HG03378 (cell line): ENCODE results near the gene RTN4RL1.
A peak's percentile ranks its signal among the peaks of the same experiment; 100 is the strongest.

Experiments used
- ATAC-seq: cut with Tn5 transposase; IDR thresholded peaks from one replicate; pipeline ENCODE4 v1.9.1; 2021; ENCODE audit warnings: mild to moderate bottlenecking, moderate library complexity; ENCODE audit not compliant: unreplicated experiment

RTN4RL1 gene, protein sequence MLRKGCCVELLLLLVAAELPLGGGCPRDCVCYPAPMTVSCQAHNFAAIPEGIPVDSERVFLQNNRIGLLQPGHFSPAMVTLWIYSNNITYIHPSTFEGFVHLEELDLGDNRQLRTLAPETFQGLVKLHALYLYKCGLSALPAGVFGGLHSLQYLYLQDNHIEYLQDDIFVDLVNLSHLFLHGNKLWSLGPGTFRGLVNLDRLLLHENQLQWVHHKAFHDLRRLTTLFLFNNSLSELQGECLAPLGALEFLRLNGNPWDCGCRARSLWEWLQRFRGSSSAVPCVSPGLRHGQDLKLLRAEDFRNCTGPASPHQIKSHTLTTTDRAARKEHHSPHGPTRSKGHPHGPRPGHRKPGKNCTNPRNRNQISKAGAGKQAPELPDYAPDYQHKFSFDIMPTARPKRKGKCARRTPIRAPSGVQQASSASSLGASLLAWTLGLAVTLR

GRCh38 chr17:2025220-2025621 is at the start of gene RTN4RL1:
RTN4RL1 (minus strand) TSS chr17:2025334; CDS start chr17:2024865, 469 bp downstream.
- ATAC-seq: no peak

- ATAC-seq: no peak
Measured at GRCh38 chr17:2074919-2075318, 49.8 kb upstream of the RTN4RL1 start.

- ATAC-seq: no peak
Measured at GRCh38 chr17:2071455-2072281, 46.5 kb upstream of the RTN4RL1 start.

DNA sequence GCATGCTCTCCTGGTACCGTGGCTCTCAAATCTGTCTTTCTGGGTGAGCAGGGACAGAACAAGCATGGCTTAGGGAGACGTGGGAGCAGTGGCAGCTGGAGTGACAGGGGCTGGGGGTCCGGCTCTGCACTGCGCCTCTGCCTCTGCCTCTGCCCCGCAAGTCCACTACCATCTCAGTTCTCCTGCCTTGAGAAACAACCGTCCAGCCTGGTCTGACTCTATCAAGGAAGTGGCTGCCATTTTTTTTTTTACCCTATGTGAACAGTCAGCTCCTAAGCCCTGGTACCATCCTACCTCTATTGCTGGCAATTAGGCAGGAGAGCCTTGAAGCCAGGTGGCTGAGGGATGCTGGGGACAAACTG is 45.9 kb upstream of the RTN4RL1 start:
- no peak for ATAC-seq

DNA sequence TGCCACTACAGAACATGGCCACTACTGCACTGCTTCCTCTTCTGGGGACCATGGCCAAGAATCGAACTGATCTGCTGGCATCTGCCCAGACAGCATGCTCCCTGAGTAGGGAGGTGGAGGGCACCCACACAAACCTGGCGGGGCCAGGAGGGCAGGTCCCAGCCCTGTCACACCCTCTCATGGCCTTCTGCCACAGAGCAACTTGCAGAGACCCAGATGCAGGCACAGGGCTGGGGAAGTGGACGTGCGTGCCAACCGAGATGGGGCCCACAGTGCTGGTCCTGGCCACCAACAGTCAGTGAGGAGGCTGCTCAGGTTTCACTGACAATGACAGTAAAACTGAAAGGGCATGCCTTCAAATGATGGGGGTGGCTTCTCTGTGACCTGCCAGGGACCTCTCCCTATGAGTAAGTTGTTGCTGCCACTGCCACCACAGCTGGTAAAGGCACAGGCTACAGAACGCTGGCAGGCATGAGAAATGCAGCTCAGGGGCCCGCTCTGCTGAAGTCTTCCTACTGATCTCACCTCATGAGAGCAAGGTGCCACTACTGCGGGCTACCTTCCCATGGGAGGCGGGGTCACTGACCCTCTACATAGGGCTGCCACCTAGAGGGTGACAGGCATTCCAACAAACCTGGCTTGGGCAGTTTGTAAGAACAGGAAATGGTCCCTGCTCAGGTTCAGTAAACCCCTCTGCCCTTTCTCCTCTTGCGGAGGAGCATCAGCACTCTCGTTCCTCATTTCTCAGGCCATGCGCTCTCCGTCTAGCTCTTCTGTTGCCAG is 45.3 kb upstream of the RTN4RL1 start:
- peak; percentile 77 for ATAC-seq

DNA sequence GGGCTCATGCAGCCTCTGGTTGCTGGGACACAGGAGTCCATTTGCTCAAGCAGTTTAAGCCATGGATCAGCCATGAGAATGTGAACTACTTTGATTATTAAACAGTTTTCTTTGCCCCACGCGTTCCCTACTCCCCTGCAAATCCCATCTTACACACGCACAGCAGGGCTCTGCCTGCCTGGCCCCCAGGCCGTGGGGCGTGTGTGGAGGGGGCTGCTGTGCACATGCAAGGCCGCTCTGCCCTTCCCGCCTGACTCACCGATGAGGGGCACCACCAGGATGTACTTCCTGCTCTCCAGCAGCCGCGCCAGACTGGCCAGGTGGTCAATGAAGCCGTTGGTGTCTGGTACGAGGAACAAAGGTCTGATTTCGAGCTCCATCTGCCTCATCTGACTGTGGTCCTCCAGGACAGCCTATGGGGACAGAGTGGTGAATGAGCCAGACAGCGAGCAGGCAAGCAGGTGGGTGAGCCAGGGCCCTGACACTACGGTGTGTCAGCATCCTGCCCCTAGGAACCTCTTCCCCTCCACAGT is 43.5 kb upstream of the RTN4RL1 start:
- ATAC-seq: no peak

DNA sequence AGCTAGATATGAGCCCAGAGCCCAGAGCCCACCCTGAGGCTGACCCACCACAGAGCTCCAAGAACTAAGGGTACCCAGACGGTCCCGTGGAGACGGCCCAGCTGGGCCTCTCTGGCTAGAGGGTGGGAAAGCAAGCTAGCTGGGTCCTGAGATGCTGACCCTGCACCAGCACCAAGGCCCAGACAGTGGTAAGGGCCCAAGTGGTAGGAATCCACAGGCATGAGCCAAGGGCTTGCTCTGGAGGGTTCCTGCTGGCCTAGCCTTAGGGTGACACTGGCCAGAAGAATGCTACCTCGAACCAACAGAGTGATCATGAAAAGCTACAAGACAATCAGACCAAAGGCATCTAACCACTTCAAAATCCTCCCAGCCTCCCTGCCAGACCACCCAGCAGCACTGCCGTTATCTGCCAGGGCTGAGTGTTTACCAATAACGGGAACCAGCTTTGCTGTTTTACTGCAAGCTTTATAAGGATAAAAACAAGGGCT is 42.9 kb upstream of the RTN4RL1 start:
- no peak for ATAC-seq

DNA sequence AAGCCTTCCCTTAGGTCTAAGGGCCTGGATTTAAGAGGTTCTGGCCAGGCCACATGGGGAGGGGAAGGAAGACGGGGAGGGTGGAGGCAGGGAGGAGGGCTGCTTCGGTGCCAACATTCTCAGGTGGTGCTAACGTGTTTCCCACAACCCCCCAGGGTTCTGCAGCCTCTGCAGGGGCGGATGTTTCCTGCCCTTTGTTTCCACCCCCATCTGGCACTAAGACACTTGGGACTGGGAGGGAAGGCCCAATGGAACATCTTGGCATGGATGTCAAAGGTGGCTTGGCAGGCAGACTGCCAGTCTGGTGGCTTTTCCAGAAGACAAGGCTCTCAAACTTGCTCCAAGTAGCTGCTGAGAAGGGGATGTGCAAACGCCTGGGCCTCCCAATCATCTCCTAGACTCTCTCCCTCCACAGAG is 42.5 kb upstream of the RTN4RL1 start:
- no peak for ATAC-seq

DNA sequence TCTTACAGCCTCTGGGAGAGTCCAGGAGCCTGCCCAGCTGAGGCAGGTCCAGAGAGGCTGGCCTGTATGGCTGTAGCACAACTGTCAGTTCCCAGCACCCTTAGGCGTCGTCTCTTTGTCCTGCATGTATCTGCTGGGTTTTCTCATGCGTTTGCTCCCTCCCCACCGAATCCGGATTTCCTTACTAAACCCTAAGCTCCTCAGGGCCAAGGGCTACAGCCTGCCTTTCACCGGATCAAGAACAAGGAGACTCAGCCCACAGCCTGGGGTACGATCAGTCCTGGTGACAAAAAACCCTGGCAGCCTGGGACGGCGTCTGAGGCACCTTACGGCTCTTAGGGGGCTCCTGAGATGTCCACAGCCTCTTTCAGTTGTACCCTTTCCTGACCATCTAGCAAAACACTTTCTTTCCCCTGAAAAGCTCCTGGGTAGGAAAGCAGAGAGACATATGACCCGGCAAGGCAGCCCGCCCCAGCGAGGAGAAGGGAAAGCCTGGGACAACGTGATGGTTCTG is 42.0 kb upstream of the RTN4RL1 start:
- no peak for ATAC-seq

DNA sequence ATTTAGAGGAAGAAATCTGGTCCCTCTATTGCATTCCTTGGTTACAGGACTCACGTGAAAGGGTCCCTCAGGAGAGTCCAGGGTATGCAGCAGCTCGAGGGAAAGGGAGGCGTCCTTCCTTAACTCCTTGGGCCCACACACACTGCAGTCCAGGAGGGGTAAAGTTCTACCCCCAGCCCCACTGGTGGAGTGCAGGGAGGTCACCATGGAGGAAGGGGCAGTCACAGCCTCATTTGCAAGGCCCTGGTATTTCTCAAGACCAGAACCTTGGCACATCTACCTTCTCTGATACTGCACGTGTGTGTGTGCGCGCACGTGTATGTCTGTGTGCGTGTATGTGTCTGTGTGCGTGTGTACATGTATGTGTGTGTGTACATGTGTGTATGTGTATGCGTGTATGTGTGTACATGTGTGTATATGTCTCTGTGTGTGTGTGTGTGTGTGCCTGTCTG is 40.8 kb upstream of the RTN4RL1 start:
- ATAC-seq: no peak

DNA sequence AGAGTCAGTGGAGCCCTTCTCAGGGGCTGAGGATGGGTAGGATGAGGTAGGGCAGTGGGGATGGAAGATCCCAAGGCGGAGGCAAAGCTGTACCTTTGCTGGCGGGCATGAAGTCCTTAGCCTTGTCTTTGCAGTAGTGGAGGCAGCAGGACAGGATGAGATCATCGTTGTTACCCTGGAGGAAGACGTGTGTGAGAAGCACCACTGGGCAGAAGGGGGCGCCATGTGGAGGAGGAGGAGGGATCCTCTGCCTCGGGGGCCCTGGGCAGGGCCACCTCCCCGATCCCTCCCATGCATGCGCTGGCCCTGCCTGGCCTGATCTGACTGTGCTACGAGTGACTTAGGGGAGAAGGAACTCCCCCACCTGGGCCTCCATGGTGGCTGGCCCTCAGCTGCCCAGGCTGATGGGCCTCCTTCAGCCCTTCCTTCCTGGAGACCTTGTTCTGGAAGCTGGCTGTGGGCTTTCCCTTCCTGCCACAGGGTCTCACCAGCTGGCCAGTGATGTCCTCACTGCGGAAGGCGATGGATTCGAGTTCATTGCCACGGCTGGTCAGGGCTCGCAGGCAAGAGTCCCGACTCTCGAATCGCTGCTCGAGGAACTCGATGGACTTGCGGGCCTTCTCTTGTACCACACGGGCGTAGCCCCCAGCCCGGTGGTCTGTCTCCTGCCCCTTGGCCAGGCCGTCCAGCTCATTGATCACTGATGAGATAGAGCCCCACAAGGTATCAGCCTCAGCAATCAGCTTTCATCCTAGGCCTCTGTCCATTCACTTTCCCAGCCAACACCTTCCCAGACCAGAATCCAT is 40.0 kb upstream of the RTN4RL1 start:
- ATAC-seq: no peak

GRCh38 chr17:2064520-2064971 is 39.4 kb upstream of the RTN4RL1 start:
- ATAC-seq: no peak

DNA sequence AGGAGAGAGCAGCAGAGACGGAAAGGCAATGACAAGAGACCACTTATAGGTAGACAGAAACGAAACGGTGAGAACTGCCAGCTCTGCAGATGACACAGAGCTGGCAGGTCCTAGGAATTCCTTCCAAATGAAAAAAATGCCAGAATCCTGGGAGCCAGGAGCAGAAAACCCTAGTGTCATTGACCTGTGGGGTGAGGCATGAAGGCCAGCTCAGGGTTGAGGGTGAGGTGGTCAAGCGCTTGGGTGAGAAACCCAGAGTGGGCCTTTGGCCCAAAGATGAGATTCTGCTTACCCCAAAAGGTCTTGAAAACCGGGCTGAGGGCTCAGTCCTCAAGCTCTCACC is 39.0 kb upstream of the RTN4RL1 start:
- ATAC-seq: no peak

- ATAC-seq: no peak
Measured at GRCh38 chr17:2063261-2064146, 38.4 kb upstream of the RTN4RL1 start.

DNA sequence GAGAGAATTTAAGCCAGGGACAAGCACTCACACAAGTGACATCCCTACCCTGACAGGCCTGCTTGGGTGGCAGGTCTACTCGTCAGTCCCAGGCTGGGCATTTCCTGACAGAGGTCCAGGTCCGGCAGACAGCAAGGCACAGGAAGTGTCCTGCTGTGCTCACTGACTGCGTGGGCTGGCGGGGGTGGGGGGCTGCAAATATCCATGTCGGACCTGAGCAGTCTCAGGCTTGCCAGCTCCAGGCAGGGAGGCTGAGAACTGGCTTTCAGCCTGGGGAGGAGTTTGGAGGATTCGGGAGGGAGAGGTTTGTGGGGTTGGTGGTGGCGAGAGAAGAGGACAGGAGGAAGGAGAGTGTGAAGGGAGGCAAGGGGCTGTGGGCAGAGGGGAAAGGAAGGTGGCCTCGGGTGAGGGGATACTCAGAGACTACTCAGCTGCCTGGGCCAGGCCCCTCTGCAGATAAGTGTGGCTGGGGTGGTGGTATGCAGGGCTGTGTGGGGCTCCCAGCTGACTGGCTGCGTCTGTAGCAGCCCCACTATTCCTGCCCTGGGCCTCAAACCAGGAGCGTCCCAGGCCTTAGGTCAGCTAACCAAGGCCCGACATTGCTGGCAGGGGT is 37.5 kb upstream of the RTN4RL1 start:
- no peak for ATAC-seq

GRCh38 chr17:2061441-2061958 is 36.4 kb upstream of the RTN4RL1 start:
- ATAC-seq: no peak

GRCh38 chr17:2060681-2061440 is 35.7 kb upstream of the RTN4RL1 start:
- ATAC-seq: no peak

- ATAC-seq: no peak
Measured at GRCh38 chr17:2060385-2060658, 35.2 kb upstream of the RTN4RL1 start.
